ENCODE measurements around the gene FHIT.

- TF ChIP-seq EZH2 (IDR thresholded peaks at IDR 0.05; ENCODE audit: insufficient read depth, poor library complexity, severe bottlenecking) (no peak), EZH2phosphoT487 (IDR thresholded peaks at IDR 0.05; ENCODE audit: insufficient read depth, low read depth) (no peak)
Measured at GRCh38 chr3:60579734-60580133, 671.5 kb downstream of the FHIT start.

Measured in GM23248 (cell line).